ENCODE data around the gene UBXN10. TPM values are rescaled to one million over a fixed set of nuclear protein-coding genes. Genes with fewer than 3 reads are reported as not detected.

Gene UBXN10
- total RNA-seq, 1 experiment from 2014 or later: 0.05 TPM

GRCh38 chr1:20234788-20235535 lies 49.1 kb downstream of the UBXN10 start:
- H3K9me3 ChIP-seq (ENCODE audit: control insufficient read depth, insufficient read depth, low read depth, low read length): no peaks in the 10 kb centered on the region
- DNase-seq (ENCODE audit: low read depth, low spot score) (no peak), ATAC-seq (no peak)
- POLR2A ChIA-PET: no interaction called here
- H3K4me1 ChIP-seq (ENCODE audit: control insufficient read depth, insufficient read depth, low read length): no peaks in the 10 kb centered on the region
- in situ Hi-C loops (cut with HindIII; ENCODE audit: low pct_unique_long_range_greater_than_20kb, low sequenced_read_pairs): no loop called here
- peaks cover 19% of the 10 kb centered on the region for H3K27me3 ChIP-seq (ENCODE audit: control insufficient read depth, insufficient read depth, low read length)
- no peaks in the 10 kb centered on the region for H3K36me3 ChIP-seq (ENCODE audit: control insufficient read depth, insufficient read depth, low read length)
- no peak for TF ChIP-seq CTCF (IDR thresholded peaks at IDR 0.05)
- no peak for TF ChIP-seq POLR2AphosphoS5 (IDR thresholded peaks at IDR 0.05; ENCODE audit: low read depth, low read length)
- no peak for TF ChIP-seq SIN3A (IDR thresholded peaks at IDR 0.05; ENCODE audit: borderline replicate concordance, insufficient read depth, low read depth, low read length)
- no peak for TF ChIP-seq REST (IDR thresholded peaks at IDR 0.05; ENCODE audit: insufficient read depth in 1 of 2, low read depth in 2 of 2, low read length in 1 of 2)
- TF ChIP-seq TCF7L2 (IDR thresholded peaks at IDR 0.05; ENCODE audit: low read depth, low read length): no peak
- BruUV-seq (replicated peaks): no TSS peak
- H3K27ac ChIP-seq (ENCODE audit: low read length): no peak overlapping the region
- H3K4me3 ChIP-seq (ENCODE audit: low read depth in 2 of 2, low read length in 2 of 2): no peak overlapping the region
- CTCF ChIA-PET: no interaction called here
- intact Hi-C loops (cut with micrococcal nuclease; ENCODE audit: unreplicated experiment): no loop called here

GRCh38 chr1:20237646-20238045 lies 51.8 kb downstream of the UBXN10 start:
- DNase-seq (ENCODE audit: low read depth, low spot score) (no peak), ATAC-seq (no peak)
- H3K9me3 ChIP-seq (ENCODE audit: control insufficient read depth, insufficient read depth, low read depth, low read length): no peaks in the 10 kb centered on the region
- peaks cover 28% of the 10 kb centered on the region for H3K27me3 ChIP-seq (ENCODE audit: control insufficient read depth, insufficient read depth, low read length)
- H3K4me3 ChIP-seq (ENCODE audit: low read depth in 2 of 2, low read length in 2 of 2): no peak overlapping the region
- TF ChIP-seq CTCF (IDR thresholded peaks at IDR 0.05): no peak
- TF ChIP-seq POLR2AphosphoS5 (IDR thresholded peaks at IDR 0.05; ENCODE audit: low read depth, low read length): no peak
- no peak for TF ChIP-seq SIN3A (IDR thresholded peaks at IDR 0.05; ENCODE audit: borderline replicate concordance, insufficient read depth, low read depth, low read length)
- no peak for TF ChIP-seq TCF7L2 (IDR thresholded peaks at IDR 0.05; ENCODE audit: low read depth, low read length)
- no peak for TF ChIP-seq REST (IDR thresholded peaks at IDR 0.05; ENCODE audit: insufficient read depth in 1 of 2, low read depth in 2 of 2, low read length in 1 of 2)
- no peak overlapping the region for H3K27ac ChIP-seq (ENCODE audit: low read length)
- intact Hi-C loops (cut with micrococcal nuclease; ENCODE audit: unreplicated experiment) (no loop called here), in situ Hi-C loops (cut with HindIII; ENCODE audit: low pct_unique_long_range_greater_than_20kb, low sequenced_read_pairs) (no loop called here)
- H3K4me1 ChIP-seq (ENCODE audit: control insufficient read depth, insufficient read depth, low read length): no peaks in the 10 kb centered on the region
- no TSS peak for BruUV-seq (replicated peaks)
- CTCF ChIA-PET: no interaction called here
- H3K36me3 ChIP-seq (ENCODE audit: control insufficient read depth, insufficient read depth, low read length): no peaks in the 10 kb centered on the region
- POLR2A ChIA-PET: no interaction called here
